NCI-H2196 treated with DMSO at 0.1 percent for 48 hours (cell line): ENCODE results near the gene GBA3.

Source experiments
- DNase-seq: peaks from one replicate; lab custom pipeline; 2025; ENCODE audit not compliant: unreplicated experiment; lab: John Stamatoyannopoulos, UW

GBA3 gene

GRCh38 chr4:22692736-22693135, at the start of gene GBA3:
Gene GBA3 (plus strand): TSS chr4:22692937.
- DNase-seq, result no peak

- DNase-seq, result no peak
Observed at GRCh38 chr4:22643952-22644351, 48.8 kb upstream of the GBA3 start.

GRCh38 chr4:22645481-22646182, 47.1 kb upstream of the GBA3 start:
- DNase-seq, result no peak

- no peak for DNase-seq
Observed at GRCh38 chr4:22648996-22649395, 43.7 kb upstream of the GBA3 start.

- no peak for DNase-seq
Observed at GRCh38 chr4:22650771-22651170, 42.0 kb upstream of the GBA3 start.

- no peak for DNase-seq
Observed at GRCh38 chr4:22653752-22654151, 39.0 kb upstream of the GBA3 start.

GRCh38 chr4:22661443-22661842, 31.3 kb upstream of the GBA3 start:
- no peak for DNase-seq

GRCh38 chr4:22667332-22667940, 25.3 kb upstream of the GBA3 start:
- DNase-seq, result no peak

GRCh38 chr4:22668301-22668700, 24.4 kb upstream of the GBA3 start:
- DNase-seq, result no peak

- DNase-seq, result no peak
Observed at GRCh38 chr4:22668702-22669101, 24.0 kb upstream of the GBA3 start.

GRCh38 chr4:22670956-22671355, 21.8 kb upstream of the GBA3 start:
- DNase-seq, result no peak

- no peak for DNase-seq
Observed at GRCh38 chr4:22672519-22672918, 20.2 kb upstream of the GBA3 start.

- DNase-seq, result no peak
Observed at GRCh38 chr4:22672944-22673343, 19.8 kb upstream of the GBA3 start.

- no peak for DNase-seq
Observed at GRCh38 chr4:22674700-22675099, 18.0 kb upstream of the GBA3 start.

GRCh38 chr4:22676063-22676462, 16.7 kb upstream of the GBA3 start:
- DNase-seq, result no peak

GRCh38 chr4:22677780-22678179, 15.0 kb upstream of the GBA3 start:
- no peak for DNase-seq

- DNase-seq, result no peak
Observed at GRCh38 chr4:22678940-22679854, 13.5 kb upstream of the GBA3 start.

GRCh38 chr4:22680065-22680642, 12.6 kb upstream of the GBA3 start:
- DNase-seq, result no peak

- no peak for DNase-seq
Observed at GRCh38 chr4:22683726-22684125, 9.0 kb upstream of the GBA3 start.

GRCh38 chr4:22686141-22686540, 6.6 kb upstream of the GBA3 start:
- DNase-seq, result no peak

GRCh38 chr4:22688236-22688635, 4.5 kb upstream of the GBA3 start:
- no peak for DNase-seq

GRCh38 chr4:22689428-22689827, 3.3 kb upstream of the GBA3 start:
- DNase-seq, result no peak
